ENCODE results near the gene RAPGEF2. TPM values are rescaled to one million over a fixed set of nuclear protein-coding genes. Genes with fewer than 3 reads are reported as not detected.

RAPGEF2 gene
- total and polyA plus RNA-seq, 7 donors: 4.6 to 35.2 (median 20.4) TPM

DNA sequence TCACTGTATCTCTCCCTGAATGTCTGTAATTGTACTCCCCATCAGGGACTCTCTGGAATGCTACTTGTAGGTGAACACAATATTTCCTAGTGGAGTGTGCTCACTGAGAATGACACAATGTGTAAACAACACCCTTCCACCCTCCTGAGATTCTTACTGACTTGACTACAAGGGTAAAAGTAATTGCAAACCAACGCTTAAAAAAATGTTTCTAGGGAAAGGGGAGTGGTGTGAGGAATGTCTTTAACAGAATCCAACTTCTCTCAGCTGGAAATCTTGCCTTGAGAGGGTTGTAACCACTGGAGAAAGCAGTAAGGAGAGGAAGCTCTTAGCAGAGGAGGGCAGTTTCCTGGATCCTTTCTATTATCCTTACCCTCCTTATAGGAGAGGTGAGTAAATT lies 5.1 kb upstream of the RAPGEF2 start:
- H3K27ac ChIP-seq: no peak overlapping the region
- TF ChIP-seq, protein P1, sequence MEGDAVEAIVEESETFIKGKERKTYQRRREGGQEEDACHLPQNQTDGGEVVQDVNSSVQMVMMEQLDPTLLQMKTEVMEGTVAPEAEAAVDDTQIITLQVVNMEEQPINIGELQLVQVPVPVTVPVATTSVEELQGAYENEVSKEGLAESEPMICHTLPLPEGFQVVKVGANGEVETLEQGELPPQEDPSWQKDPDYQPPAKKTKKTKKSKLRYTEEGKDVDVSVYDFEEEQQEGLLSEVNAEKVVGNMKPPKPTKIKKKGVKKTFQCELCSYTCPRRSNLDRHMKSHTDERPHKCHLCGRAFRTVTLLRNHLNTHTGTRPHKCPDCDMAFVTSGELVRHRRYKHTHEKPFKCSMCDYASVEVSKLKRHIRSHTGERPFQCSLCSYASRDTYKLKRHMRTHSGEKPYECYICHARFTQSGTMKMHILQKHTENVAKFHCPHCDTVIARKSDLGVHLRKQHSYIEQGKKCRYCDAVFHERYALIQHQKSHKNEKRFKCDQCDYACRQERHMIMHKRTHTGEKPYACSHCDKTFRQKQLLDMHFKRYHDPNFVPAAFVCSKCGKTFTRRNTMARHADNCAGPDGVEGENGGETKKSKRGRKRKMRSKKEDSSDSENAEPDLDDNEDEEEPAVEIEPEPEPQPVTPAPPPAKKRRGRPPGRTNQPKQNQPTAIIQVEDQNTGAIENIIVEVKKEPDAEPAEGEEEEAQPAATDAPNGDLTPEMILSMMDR (IDR thresholded peaks at IDR 0.05): no peak
- no peaks in the 10 kb centered on the region for H3K27me3 ChIP-seq (ENCODE audit: insufficient read depth in 3 of 3, low read length in 2 of 3)
- ATAC-seq (no peak), DNase-seq (no peak)
- H3K9me3 ChIP-seq: no peaks in the 10 kb centered on the region
- H3K4me3 ChIP-seq: no peak overlapping the region
- WGBS, 3 donors: 7 to 14% (median 12%) methylated on average over 1 of the region's 1 CpG
- H3K4me1 ChIP-seq: no peaks in the 10 kb centered on the region
- intact Hi-C loops (cut with DNase I): no loop called here
- no peaks in the 10 kb centered on the region for H3K36me3 ChIP-seq (ENCODE audit: insufficient read depth in 1 of 2, low read depth in 1 of 2)

DNA sequence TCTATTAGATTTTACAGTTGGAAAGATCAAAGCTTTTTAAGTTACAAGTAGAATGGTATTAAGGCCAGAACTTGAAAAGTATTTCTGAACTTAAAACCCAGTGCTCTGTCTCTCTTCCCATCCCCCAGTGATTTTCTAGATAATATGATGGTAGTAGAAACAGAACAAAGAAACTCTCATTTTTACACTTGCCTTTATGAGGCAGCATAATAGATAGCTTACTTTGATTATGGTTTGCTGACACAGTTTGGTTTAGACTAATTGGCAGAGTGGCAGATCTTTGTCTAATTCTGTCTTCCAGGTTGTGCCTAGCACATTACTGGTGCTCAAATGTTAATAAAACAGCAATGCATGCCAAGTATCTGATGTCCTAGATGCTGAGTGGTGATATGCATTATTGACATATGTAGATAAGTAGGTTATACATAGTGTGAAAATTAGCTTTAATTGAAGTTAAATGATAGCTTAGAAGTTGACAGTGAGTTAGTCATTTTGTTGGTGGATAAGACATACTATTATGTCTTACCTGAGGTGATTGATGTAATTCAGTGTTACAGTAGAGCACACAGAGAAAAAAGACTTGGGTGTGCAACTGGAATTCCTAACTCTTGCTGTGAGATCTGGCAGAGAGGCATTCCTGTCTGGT lies 4.3 kb upstream of the RAPGEF2 start:
- Histone ChIP-seq H3K9me3 (no peaks in the 10 kb centered on the region), H3K4me3 (no peak overlapping the region), H3K4me1 (no peaks in the 10 kb centered on the region), H3K27ac (no peak overlapping the region), H3K36me3 (ENCODE audit: insufficient read depth in 1 of 2, low read depth in 1 of 2) (no peaks in the 10 kb centered on the region), H3K27me3 (ENCODE audit: insufficient read depth in 3 of 3, low read length in 2 of 3) (no peaks in the 10 kb centered on the region)
- DNase-seq: no peak
- intact Hi-C loops (cut with DNase I): no loop called here
- ATAC-seq: no peak
- TF ChIP-seq, protein P1 (IDR thresholded peaks at IDR 0.05): no peak

DNA sequence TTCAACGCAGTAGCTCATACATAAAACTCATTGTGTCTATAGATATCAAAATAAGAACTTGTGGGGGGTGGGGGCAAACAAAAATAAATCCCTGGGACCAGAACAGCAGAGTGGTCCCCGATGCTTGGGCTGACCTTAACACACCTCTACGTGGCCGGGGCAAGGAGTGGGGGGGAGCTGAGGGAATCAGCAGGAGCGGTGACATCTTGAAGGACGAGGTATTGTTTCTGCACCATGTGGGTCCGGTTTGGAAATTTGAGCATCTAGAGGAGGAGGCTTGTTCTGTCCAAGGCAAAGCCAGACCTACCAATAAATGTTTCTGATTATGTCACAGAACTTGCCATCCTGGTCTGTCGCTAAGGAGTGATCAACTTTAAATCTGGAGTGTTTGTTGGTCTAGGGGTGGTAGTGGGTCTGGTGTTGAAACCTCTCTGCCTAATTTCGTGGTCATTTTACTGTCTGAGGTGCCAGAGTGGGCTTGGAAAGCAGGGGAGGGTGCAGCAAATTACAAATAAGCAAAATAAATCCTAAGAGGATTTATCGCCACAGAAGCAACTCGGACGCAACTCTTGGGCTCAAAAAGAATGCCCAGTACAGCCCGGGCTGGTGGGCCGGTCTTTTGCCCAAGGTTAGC lies 774 bp upstream of the RAPGEF2 start:
- 28 to 36% (median 32%) methylated on average over 14 of the region's 14 CpGs for WGBS, 3 donors
- ATAC-seq (no peak), DNase-seq (no peak)
- Histone ChIP-seq H3K27me3 (ENCODE audit: insufficient read depth in 3 of 3, low read length in 2 of 3) (no peaks in the 10 kb centered on the region), H3K4me3 (peak overlapping the region; percentile 99), H3K27ac (peak overlapping the region; percentile 97), H3K4me1 (peaks cover 21% of the 10 kb centered on the region), H3K9me3 (no peaks in the 10 kb centered on the region), H3K36me3 (ENCODE audit: insufficient read depth in 1 of 2, low read depth in 1 of 2) (no peaks in the 10 kb centered on the region)
- intact Hi-C loops (cut with DNase I): loop anchor here (5.0 kb wide), 3 partner anchors 40 to 335 kb away; partner anchors contain the start of gene FNIP2 (in 1 of the 2)
- TF ChIP-seq, protein P1 (IDR thresholded peaks at IDR 0.05): no peak

DNA sequence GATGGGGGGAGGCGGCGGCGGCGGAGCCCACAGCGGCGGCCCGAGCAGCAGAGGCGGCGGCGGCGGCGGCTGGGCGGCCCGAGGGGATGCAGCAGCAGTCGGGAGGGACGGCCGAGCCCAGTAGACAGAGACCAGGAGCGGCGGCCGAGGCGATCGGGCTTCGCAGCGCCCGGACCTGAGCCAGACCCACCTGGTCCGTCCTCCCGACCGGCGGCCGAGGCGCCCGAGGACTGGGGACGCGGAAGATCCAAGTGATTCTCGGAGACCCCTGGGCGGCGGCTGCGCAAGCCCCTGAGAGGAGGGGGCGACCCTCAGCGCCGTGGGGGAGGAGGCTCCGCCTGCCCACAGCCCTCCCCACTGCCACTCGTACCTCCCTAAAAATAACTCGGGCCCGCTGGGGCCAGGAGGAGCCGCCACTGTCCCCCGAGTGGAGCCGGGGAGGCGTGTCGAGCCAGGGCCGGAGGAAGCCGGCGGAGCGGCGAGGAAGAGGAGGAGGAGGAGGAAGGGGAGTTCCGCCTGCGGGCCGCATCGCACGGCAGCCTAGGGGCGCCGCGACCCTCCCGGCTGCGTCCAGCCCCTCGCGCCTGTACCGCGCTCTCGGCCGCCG lies 608 bp downstream of the RAPGEF2 start:
- Histone ChIP-seq H3K27me3 (ENCODE audit: insufficient read depth in 3 of 3, low read length in 2 of 3) (no peaks in the 10 kb centered on the region), H3K4me3 (peak overlapping the region; percentile 99), H3K9me3 (no peaks in the 10 kb centered on the region), H3K36me3 (ENCODE audit: insufficient read depth in 1 of 2, low read depth in 1 of 2) (no peaks in the 10 kb centered on the region), H3K27ac (peak overlapping the region; percentile 97), H3K4me1 (peaks cover 35% of the 10 kb centered on the region)
- peak; percentile 56 to 73 (median 71) for ATAC-seq
- intact Hi-C loops (cut with DNase I): loop anchor here (5.0 kb wide), 3 partner anchors 39 to 336 kb away; partner anchors contain the start of gene FNIP2 (in 1 of the 2)
- TF ChIP-seq, protein P1 (IDR thresholded peaks at IDR 0.05): no peak
- 0 to 2% (median 0%) methylated on average over 29 to 72 of the region's 72 CpGs for WGBS, 3 donors
- DNase-seq: peak; percentile 63 to 81
